NCI-H748 treated with DMSO at 0.1 percent for 48 hours (cell line): ENCODE results near the gene AFG1L.
A peak's percentile ranks its signal among the peaks of the same experiment; 100 is the strongest.
"Not testable (repeated sequence)": the region's sequence is repeated elsewhere in the genome, so short reads cannot be mapped to it uniquely, and the experiment has no call there.

Source experiments
- DNase-seq: peaks from one replicate; lab custom pipeline; 2025; lab: John Stamatoyannopoulos, UW

Gene AFG1L

GRCh38 chr6:108353853-108354252, 59.0 kb downstream of the AFG1L start:
- DNase-seq, result no peak

- DNase-seq, result no peak
Observed at GRCh38 chr6:108355120-108355519, 60.3 kb downstream of the AFG1L start.

GRCh38 chr6:108355890-108356289, 61.0 kb downstream of the AFG1L start:
- DNase-seq, result no peak

GRCh38 chr6:108359901-108360882, 65.3 kb downstream of the AFG1L start:
- DNase-seq, result no peak

GRCh38 chr6:108360919-108361311, 66.1 kb downstream of the AFG1L start:
- DNase-seq, result no peak

GRCh38 chr6:108361312-108361932, 66.6 kb downstream of the AFG1L start:
- DNase-seq, result no peak

GRCh38 chr6:108362455-108362854, 67.6 kb downstream of the AFG1L start:
- no peak for DNase-seq

GRCh38 chr6:108363113-108363512, 68.3 kb downstream of the AFG1L start:
- no peak for DNase-seq

GRCh38 chr6:108363889-108364313, 69.0 kb downstream of the AFG1L start:
- DNase-seq, result no peak

GRCh38 chr6:108364470-108364869, 69.6 kb downstream of the AFG1L start:
- no peak for DNase-seq

- DNase-seq, result peak; percentile 65
Observed at GRCh38 chr6:108365478-108365877, 70.6 kb downstream of the AFG1L start.

- DNase-seq, result no peak
Observed at GRCh38 chr6:108366236-108366635, 71.4 kb downstream of the AFG1L start.

- no peak for DNase-seq
Observed at GRCh38 chr6:108368431-108369030, 73.7 kb downstream of the AFG1L start.

- DNase-seq, result no peak
Observed at GRCh38 chr6:108380876-108381275, 86.0 kb downstream of the AFG1L start.

GRCh38 chr6:108383981-108384380, 89.1 kb downstream of the AFG1L start:
- DNase-seq, result no peak

- DNase-seq, result not testable (repeated sequence)
Observed at GRCh38 chr6:108389190-108389589, 94.3 kb downstream of the AFG1L start.

GRCh38 chr6:108395297-108395696, 100.4 kb downstream of the AFG1L start:
- no peak for DNase-seq

- DNase-seq, result no peak
Observed at GRCh38 chr6:108403236-108403635, 108.4 kb downstream of the AFG1L start.

GRCh38 chr6:108406943-108407342, 112.1 kb downstream of the AFG1L start:
- no peak for DNase-seq

GRCh38 chr6:108407904-108408827, 113.3 kb downstream of the AFG1L start:
- no peak for DNase-seq

- no peak for DNase-seq
Observed at GRCh38 chr6:108408861-108409260, 114.0 kb downstream of the AFG1L start.
